Left kidney (tissue), 2 donors: ENCODE measurements around the gene VIPR1. TPM values are rescaled to one million over a fixed set of nuclear protein-coding genes. Genes with fewer than 3 reads are reported as not detected.
A peak's percentile ranks its signal among the peaks of the same experiment; 100 is the strongest.
"Not testable (repeated sequence)": the region's sequence is repeated elsewhere in the genome, so short reads cannot be mapped to it uniquely, and the experiment has no call there.

ENCODE experiments used
- DNase-seq: peaks from one replicate; pipeline ENCODE4 v3.0.0-alpha.2; 2013
- polyA plus RNA-seq: library from polyadenylated mRNA; unstranded; fragments of 120-200 nt; gene quantifications from one replicate; pipeline ENCODE4 v1.2.1, GENCODE V29; 2013; ENCODE audit not compliant: insufficient read length

The VIPR1 gene
- polyA plus RNA-seq, 1 donor, result 1.9 TPM

DNA sequence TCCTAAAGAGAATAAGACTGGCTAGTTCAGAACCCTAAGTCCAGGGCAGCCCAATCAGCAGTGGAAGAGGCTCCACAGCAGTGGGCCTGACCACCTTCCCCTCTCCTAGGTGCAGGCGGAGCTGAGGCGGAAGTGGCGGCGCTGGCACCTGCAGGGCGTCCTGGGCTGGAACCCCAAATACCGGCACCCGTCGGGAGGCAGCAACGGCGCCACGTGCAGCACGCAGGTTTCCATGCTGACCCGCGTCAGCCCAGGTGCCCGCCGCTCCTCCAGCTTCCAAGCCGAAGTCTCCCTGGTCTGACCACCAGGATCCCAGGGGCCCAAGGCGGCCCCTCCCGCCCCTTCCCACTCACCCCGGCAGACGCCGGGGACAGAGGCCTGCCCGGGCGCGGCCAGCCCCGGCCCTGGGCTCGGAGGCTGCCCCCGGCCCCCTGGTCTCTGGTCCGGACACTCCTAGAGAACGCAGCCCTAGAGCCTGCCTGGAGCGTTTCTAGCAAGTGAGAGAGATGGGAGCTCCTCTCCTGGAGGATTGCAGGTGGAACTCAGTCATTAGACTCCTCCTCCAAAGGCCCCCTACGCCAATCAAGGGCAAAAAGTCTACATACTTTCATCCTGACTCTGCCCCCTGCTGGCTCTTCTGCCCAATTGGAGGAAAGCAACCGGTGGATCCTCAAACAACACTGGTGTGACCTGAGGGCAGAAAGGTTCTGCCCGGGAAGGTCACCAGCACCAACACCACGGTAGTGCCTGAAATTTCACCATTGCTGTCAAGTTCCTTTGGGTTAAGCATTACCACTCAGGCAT is 33.7 kb downstream of the VIPR1 start:
- DNase-seq, result no peak

DNA sequence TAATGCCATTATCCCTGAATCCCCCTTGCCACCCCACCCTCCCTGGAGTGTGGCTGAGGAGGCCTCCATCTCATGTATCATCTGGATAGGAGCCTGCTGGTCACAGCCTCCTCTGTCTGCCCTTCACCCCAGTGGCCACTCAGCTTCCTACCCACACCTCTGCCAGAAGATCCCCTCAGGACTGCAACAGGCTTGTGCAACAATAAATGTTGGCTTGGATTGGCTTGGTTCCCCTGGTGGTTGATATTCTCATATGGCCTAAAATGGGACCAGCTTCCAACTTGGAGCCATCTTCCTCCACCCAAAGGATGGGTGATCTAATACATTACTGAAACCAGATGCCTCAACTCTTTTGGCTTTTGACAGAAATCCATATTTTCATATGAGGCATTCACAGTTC is 34.9 kb downstream of the VIPR1 start:
- DNase-seq, result no peak

DNA sequence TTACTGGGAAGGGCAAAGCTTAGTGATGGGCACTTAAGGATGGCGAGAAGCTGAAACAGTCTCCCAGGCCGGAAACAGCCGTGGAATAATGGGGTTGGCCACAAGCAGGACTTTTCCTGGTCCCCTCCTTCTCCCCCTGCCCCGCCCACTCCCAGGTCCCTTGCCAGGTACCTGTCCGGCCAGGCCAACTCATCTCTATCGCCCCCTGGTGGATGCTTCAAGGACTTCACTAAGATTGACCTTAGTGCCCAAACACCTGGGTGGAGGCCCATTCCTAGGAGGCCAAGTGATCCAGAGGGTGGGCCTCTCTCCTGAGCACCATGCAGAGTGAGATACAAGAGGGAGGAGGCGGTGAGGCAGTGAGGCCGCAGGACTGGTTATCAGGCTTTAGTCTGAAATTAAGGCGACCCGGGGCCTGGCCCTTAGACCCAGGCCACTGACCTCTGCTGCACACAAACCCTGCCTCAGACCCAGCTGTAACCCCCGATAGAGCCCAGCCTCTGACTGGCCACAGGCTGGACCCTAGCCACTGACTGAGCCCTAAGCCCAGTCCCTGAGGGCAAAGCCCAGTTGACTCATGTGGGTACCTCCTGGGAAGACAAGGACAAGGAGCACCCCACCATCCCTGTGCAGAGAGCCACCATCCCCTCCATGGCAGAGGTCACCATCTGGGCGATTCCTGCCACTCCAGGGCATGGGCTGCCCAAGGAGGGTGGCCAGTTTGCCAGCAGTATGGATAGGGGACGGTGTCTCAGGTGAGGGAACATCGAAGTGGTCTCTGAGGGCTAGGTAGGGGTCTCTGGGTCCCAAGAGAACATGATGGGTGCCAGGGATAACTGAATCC is 37.6 kb downstream of the VIPR1 start:
- DNase-seq, result no peak

GRCh38 chr3:42541079-42541478 is 38.6 kb downstream of the VIPR1 start:
- no peak for DNase-seq

- no peak for DNase-seq
Measured at GRCh38 chr3:42544492-42545283, 42.2 kb downstream of the VIPR1 start.

GRCh38 chr3:42545284-42545900 is 42.9 kb downstream of the VIPR1 start:
- DNase-seq, result no peak

DNA sequence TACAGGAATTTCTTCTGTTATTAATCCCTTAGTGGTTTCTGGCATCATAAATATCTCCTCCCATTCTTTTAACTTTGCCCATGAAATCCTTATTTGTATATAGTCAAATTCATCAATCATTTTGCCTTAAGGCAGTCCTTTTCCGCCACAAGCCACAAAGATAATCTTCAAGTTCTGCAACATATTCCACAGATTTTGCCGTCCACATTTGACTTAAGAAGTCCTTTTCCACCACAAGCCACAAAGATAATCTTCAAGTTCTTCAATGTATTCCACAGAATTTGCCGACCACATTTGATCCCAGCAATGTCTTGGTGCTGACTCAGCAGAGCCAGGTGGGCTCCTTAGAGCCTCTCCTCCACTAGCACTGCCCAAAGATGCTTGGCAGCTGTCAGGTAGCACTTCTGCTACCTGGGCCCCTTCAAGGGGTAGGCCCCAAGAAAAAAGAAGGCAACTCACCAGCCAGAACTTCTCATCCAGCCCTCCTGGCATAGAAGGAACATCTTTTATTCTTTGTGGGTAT is 44.3 kb downstream of the VIPR1 start:
- no peak for DNase-seq

DNA sequence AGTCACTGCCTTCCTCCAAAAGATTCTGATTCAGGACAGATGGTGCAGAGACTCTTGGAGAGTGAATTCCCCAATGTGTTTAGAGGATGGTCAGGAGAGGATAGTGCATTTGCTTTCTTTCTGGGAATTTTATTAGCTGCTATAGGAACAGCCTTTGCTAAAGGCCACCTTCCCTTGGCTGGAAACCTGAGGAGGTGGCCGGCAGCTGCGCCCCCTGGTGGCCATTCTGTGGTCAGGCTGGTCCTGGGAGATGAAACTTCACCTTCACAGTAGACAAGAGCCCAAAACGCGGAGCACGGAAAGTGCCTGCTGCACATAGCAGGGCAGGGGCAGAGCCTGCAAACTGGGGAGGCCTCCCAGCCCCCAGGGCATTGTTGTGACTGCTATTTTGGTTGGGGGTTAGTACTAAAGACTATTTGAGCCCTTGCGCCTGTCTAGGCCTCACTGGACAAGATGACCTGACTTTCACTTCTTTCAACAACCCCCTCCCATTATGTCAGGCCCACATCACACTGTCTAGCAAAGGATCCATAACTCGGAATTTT is 45.0 kb downstream of the VIPR1 start:
- peak; percentile 38 for DNase-seq

GRCh38 chr3:42549131-42549530 is 46.7 kb downstream of the VIPR1 start:
- DNase-seq, result no peak

- no peak for DNase-seq
Measured at GRCh38 chr3:42550250-42550649, 47.8 kb downstream of the VIPR1 start.

- no peak for DNase-seq
Measured at GRCh38 chr3:42552830-42553229, 50.4 kb downstream of the VIPR1 start.

- no peak for DNase-seq
Measured at GRCh38 chr3:42556089-42556632, 53.7 kb downstream of the VIPR1 start.

DNA sequence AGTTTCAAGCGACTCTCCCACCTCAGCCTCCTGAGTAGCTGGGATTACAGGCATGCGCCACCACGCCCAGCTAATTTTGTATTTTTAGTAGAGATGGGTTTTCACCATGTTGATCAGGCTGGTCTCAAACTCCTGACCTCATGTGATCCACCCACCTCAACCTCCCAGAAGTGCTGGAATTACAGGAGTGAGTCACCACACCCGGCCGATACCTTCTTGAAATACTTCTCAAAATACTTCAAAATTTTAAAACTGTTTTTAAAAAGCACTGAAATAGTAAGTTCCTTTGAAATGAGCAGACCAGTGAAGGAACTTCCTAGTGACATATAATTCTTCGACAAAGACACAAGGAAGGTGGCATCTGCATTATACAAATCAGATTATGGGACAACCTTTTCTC is 54.4 kb downstream of the VIPR1 start:
- DNase-seq, result not testable (repeated sequence)

GRCh38 chr3:42557854-42558253 is 55.4 kb downstream of the VIPR1 start:
- DNase-seq, result no peak

DNA sequence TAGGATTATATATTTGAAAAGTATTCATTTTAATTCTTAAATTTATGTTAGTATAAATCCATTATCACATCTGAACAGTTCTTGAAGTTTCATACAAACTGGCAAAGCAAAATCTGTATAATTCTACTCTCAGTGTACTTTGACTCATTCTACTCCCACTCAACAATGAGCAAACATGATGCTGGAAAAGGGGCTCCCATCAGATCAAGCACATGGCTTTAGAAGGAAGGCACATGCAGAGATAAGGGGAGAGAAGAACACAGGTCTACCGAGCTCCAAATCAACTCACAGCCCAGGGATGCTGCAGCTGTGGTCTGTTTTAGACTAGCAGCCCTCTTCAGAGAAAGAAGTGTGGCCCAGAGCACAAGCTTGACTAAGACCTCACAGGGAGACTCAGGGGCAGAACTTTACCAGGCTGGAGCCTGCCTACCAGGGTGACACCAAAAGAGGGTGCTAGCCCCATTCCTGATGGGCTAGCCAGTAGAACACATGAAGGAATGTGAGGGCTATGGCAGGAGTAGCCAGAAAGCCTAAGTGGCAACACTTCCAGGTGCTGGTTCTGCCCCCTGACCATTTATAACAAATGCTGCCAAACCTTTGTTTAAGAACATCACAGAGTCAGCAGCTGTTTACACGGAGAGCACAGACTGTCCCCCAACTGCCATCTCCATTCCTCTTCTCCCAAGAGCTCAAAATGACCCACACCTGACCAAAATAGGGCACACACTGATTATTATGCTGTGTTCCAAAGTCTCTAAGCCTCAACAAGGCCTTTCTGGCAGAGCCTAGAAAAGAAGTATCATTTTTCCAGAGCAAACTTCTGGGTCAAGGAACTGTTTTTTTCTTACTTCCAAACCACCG is 59.8 kb downstream of the VIPR1 start:
- no peak for DNase-seq

- no peak for DNase-seq
Measured at GRCh38 chr3:42569593-42570142, 67.2 kb downstream of the VIPR1 start.

GRCh38 chr3:42572278-42572677 is 69.8 kb downstream of the VIPR1 start:
- no peak for DNase-seq

DNA sequence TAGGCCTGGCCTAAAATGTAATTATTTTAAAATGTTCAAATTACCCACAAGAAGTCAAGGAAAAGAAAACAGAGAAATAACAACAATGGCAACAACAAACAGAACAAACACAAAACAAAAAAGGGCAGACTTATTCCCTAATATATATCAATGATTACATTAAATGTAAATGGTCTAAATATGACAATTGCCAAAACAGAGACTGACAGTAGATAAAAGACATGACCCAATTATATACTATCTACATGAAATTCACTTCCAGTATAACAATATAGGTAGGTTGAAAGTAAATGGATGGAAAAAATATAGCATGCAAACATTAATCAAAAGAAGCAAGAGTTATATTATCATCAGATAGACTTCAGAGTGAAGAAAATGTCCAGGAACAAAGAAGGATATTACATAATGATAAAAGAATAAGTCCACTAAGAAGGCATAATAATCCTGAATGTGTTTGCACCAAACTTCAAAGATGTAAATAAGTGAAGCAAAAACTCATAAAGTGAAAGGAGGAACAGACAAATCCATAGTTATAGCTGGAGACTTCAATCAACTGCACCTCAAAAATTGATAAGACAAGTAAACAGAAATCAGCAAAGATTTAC is 72.8 kb downstream of the VIPR1 start:
- DNase-seq, result no peak

DNA sequence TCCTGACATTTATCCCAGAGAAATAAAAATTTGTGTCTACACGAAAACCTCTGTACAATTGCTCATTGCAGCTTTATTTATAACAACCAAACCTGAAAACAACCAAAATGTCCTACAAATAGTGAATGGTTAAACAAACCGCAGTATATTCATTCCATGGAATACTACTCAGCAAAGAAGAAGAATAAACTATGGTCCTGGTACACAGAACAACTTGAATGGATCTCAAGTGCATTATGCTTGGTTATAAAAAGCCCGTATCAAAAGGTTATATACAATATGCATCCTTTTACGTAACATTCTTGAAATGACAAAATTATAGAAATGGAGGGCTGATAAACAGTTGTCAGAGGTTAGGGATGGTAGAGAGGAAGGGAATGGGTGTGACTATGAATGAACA is 75.6 kb downstream of the VIPR1 start:
- no peak for DNase-seq
